H1 (cell line): ENCODE data around the gene RFX3. TPM values are rescaled to one million over a fixed set of nuclear protein-coding genes. Genes with fewer than 3 reads are reported as not detected.

Source experiments
- ATF3 ChIP-seq: IDR thresholded peaks from 2 replicates; pipeline ENCODE4 v1.6.1; 2011; ENCODE audit warnings: low read depth, mild to moderate bottlenecking, low read length; ENCODE audit not compliant: insufficient read depth
- NANOG ChIP-seq: IDR thresholded peaks from 2 replicates; pipeline ENCODE4 v1.6.1; 2011; ENCODE audit warnings: low read length, low read depth, mild to moderate bottlenecking, inconsistent platforms; ENCODE audit not compliant: insufficient read depth, poor library complexity, severe bottlenecking
- polyA plus RNA-seq, 7 experiments: library from polyadenylated mRNA; depleted of rRNA in 3 of 7; stranded (reverse) in 5 of 7; unstranded in 2 of 7; fragments of >200 nt in 5 of 7; fragments of 200-250 nt in 2 of 7; gene quantifications; 1 replicate in 5 of 7; 2 replicates in 1 of 7; 4 replicates in 1 of 7; pipeline versions ENCODE4 v1.2.1 to v1.2.3, GENCODE V29; 2011 to 2013; ENCODE audit warnings: missing spikeins in 2 of 7, mixed read lengths in 2 of 7
- total RNA-seq: library from RNA; stranded (reverse); fragmentation: NEBNext Ultra II Directional; extraction: Animal tissue kit (Norgen Biotek cat#: 25700); gene quantifications from 2 replicates; pipeline ENCODE4 v1.2.1, GENCODE V29; 2021

The RFX3 gene
- total and polyA plus RNA-seq, 2 of the 8 experiments (the other 6 are each of a cell fraction or from before 2014, with no cell fraction given) = 4.9 to 22.6 TPM

GRCh38 chr9:3514786-3515185, 11.0 kb downstream of the RFX3 start (continued):
- TF ChIP-seq NANOG (no peak), ATF3 (no peak)
- TF ChIP-seq, all 59 proteins: peak for 0
